ENCODE results near the gene FYN.

FYN gene

GRCh38 chr6:111922454-111923297, 49.4 kb upstream of the FYN start (continued):
- TF ChIP-seq SALL2 (tag by site-specific recombination; IDR thresholded peaks at IDR 0.05; ENCODE audit: borderline replicate concordance) (no peak), TRIM28 (IDR thresholded peaks at IDR 0.05; ENCODE audit: borderline replicate concordance, low read length) (0 out of 2 replicates have a peak, but pooled peaks have one; percentile 32), PRDM4 (tag by site-specific recombination; IDR thresholded peaks at IDR 0.05) (peak; percentile 85), ZNF645 (tag by site-specific recombination; IDR thresholded peaks at IDR 0.05) (no peak), ZFP69B (tag by site-specific recombination; IDR thresholded peaks at IDR 0.05) (peak; percentile 36; the same call in 1 of the 2 replicates), ZNF366 (tag by site-specific recombination; conservative IDR thresholded peaks at IDR 0.05) (peak; percentile 97), ZNF266 (tag by site-specific recombination; IDR thresholded peaks at IDR 0.05; ENCODE audit: low read depth) (no peak), ZNF701 (tag by site-specific recombination; IDR thresholded peaks at IDR 0.05) (no peak), ZNF514 (tag by site-specific recombination; IDR thresholded peaks at IDR 0.05) (no peak), ZXDB (tag by site-specific recombination; IDR thresholded peaks at IDR 0.05) (no peak), ZNF341 (tag by site-specific recombination; IDR thresholded peaks at IDR 0.05; ENCODE audit: low read depth) (no peak), TCF7L2 (IDR thresholded peaks at IDR 0.05; ENCODE audit: borderline replicate concordance, low read depth, low read length) (no peak; the same call in 1 of the 2 replicates), ZBTB49 (tag by site-specific recombination; IDR thresholded peaks at IDR 0.05; ENCODE audit: low read depth) (no peak), ZNF785 (tag by site-specific recombination; IDR thresholded peaks at IDR 0.05) (no peak), GLIS1 (tag by site-specific recombination; IDR thresholded peaks at IDR 0.05) (no peak), ZBTB8A (tag by site-specific recombination; IDR thresholded peaks at IDR 0.05) (no peak), WT1 (tag by site-specific recombination; IDR thresholded peaks at IDR 0.05) (0 out of 2 replicates have a peak, but pooled peaks have one; percentile 32), ZNF600 (tag by site-specific recombination; IDR thresholded peaks at IDR 0.05) (no peak), ZNF560 (tag by site-specific recombination; IDR thresholded peaks at IDR 0.05; ENCODE audit: borderline replicate concordance) (no peak), ZNF423 (tag by site-specific recombination; IDR thresholded peaks at IDR 0.05) (no peak)
- TF ChIP-seq, protein P1, sequence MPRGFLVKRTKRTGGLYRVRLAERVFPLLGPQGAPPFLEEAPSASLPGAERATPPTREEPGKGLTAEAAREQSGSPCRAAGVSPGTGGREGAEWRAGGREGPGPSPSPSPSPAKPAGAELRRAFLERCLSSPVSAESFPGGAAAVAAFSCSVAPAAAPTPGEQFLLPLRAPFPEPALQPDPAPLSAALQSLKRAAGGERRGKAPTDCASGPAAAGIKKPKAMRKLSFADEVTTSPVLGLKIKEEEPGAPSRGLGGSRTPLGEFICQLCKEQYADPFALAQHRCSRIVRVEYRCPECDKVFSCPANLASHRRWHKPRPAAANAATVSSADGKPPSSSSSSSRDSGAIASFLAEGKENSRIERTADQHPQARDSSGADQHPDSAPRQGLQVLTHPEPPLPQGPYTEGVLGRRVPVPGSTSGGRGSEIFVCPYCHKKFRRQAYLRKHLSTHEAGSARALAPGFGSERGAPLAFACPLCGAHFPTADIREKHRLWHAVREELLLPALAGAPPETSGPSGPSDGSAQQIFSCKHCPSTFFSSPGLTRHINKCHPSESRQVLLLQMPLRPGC (tag by site-specific recombination; IDR thresholded peaks at IDR 0.05), result peak; percentile 80
- TF ChIP-seq, protein P2, sequence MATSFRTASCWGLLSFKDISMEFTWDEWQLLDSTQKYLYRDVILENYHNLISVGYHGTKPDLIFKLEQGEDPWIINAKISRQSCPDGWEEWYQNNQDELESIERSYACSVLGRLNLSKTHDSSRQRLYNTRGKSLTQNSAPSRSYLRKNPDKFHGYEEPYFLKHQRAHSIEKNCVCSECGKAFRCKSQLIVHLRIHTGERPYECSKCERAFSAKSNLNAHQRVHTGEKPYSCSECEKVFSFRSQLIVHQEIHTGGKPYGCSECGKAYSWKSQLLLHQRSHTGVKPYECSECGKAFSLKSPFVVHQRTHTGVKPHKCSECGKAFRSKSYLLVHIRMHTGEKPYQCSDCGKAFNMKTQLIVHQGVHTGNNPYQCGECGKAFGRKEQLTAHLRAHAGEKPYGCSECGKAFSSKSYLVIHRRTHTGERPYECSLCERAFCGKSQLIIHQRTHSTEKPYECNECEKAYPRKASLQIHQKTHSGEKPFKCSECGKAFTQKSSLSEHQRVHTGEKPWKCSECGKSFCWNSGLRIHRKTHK (tag by site-specific recombination; IDR thresholded peaks at IDR 0.05), result no peak
- TF ChIP-seq, protein P3, sequence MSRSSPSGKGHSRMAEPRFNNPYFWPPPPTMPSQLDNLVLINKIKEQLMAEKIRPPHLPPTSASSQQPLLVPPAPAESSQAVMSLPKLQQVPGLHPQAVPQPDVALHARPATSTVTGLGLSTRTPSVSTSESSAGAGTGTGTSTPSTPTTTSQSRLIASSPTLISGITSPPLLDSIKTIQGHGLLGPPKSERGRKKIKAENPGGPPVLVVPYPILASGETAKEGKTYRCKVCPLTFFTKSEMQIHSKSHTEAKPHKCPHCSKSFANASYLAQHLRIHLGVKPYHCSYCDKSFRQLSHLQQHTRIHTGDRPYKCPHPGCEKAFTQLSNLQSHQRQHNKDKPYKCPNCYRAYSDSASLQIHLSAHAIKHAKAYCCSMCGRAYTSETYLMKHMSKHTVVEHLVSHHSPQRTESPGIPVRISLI (tag by site-specific recombination; IDR thresholded peaks at IDR 0.05), result no peak
- TF ChIP-seq, protein P4, sequence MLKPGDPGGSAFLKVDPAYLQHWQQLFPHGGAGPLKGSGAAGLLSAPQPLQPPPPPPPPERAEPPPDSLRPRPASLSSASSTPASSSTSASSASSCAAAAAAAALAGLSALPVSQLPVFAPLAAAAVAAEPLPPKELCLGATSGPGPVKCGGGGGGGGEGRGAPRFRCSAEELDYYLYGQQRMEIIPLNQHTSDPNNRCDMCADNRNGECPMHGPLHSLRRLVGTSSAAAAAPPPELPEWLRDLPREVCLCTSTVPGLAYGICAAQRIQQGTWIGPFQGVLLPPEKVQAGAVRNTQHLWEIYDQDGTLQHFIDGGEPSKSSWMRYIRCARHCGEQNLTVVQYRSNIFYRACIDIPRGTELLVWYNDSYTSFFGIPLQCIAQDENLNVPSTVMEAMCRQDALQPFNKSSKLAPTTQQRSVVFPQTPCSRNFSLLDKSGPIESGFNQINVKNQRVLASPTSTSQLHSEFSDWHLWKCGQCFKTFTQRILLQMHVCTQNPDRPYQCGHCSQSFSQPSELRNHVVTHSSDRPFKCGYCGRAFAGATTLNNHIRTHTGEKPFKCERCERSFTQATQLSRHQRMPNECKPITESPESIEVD (tag by site-specific recombination; IDR thresholded peaks at IDR 0.05), result peak; percentile 96

All from HEK293 (cell line).